Loucy (cell line): ENCODE data around the gene IFI44.

Experiments used
- H2AFZ ChIP-seq: fragments of 200-600 bp; sonication (generic); 2 replicates; pipeline ENCODE4 v1.6.0; 2016; ENCODE audit warnings: antibody characterized with exemption, mild to moderate bottlenecking, low read length, moderate library complexity
- H3F3A ChIP-seq: fragments of 200-600 bp; 2 replicates; pipeline ENCODE4 v1.6.0; 2016; ENCODE audit warnings: antibody characterized with exemption, low read depth, mild to moderate bottlenecking
- H3K27me3 ChIP-seq: fragments of 200-600 bp; sonication (generic); 2 replicates; pipeline ENCODE4 v1.6.1; 2014; ENCODE audit warnings: low read length, mild to moderate bottlenecking; ENCODE audit not compliant: insufficient read depth, poor library complexity, severe bottlenecking
- H3K36me3 ChIP-seq: fragments of 200-600 bp; sonication (generic); 2 replicates; pipeline ENCODE4 v1.6.1; 2016; ENCODE audit warnings: low read length; ENCODE audit not compliant: insufficient read depth
- H3K4me1 ChIP-seq: fragments of 200-600 bp; sonication (generic); 2 replicates; pipeline ENCODE4 v1.5.1; 2014; ENCODE audit warnings: low read length, mild to moderate bottlenecking; ENCODE audit not compliant: insufficient read depth, poor library complexity, severe bottlenecking
- H3K4me2 ChIP-seq: fragments of 200-600 bp; sonication (generic); 2 replicates; pipeline ENCODE4 v1.6.0; 2014; ENCODE audit warnings: antibody characterized with exemption, low read length, low read depth, mild to moderate bottlenecking; ENCODE audit not compliant: poor library complexity, severe bottlenecking
- H3K4me3 ChIP-seq: fragments of 200-600 bp; sonication (generic); 2 replicates; pipeline ENCODE4 v1.5.1; 2014; ENCODE audit warnings: low read length, mild to moderate bottlenecking, mixed read lengths; ENCODE audit not compliant: poor library complexity, severe bottlenecking
- H3K79me2 ChIP-seq: fragments of 200-600 bp; sonication (generic); 2 replicates; pipeline ENCODE4 v1.6.1; 2014; ENCODE audit warnings: low read length; ENCODE audit not compliant: insufficient read depth
- H3K9ac ChIP-seq: fragments of 200-600 bp; sonication (generic); 2 replicates; pipeline ENCODE4 v1.6.0; 2014; ENCODE audit warnings: mild to moderate bottlenecking, low read depth, low read length, moderate library complexity; ENCODE audit not compliant: poor library complexity, severe bottlenecking
- H3K9me2 ChIP-seq: fragments of 200-600 bp; sonication (generic); replicated peaks from 2 replicates; pipeline ENCODE4 v1.6.1; 2016; ENCODE audit warnings: low read depth, low read length, mixed read lengths
- H3K9me3 ChIP-seq: fragments of 200-600 bp; sonication (generic); 2 replicates; pipeline ENCODE4 v1.6.1; 2014; ENCODE audit warnings: mild to moderate bottlenecking, antibody characterized with exemption, low read length, low read depth; ENCODE audit not compliant: insufficient read depth
- H4K20me1 ChIP-seq: fragments of 200-600 bp; sonication (generic); 2 replicates; pipeline ENCODE4 v1.6.0; 2014; ENCODE audit warnings: antibody characterized with exemption, low read length, mild to moderate bottlenecking; ENCODE audit not compliant: insufficient read depth, poor library complexity, severe bottlenecking
- CTCF ChIP-seq: fragments of 200-600 bp; sonication (generic); conservative IDR thresholded peaks from 2 replicates; pipeline ENCODE4 v1.5.1; 2014; ENCODE audit warnings: mild to moderate bottlenecking, antibody characterized with exemption, low read length
- EZH2phosphoT487 ChIP-seq: fragments of 200-600 bp; IDR thresholded peaks from 2 replicates; pipeline ENCODE4 v1.6.1; 2018; ENCODE audit warnings: antibody characterized with exemption, mild to moderate bottlenecking, moderate library complexity, borderline replicate concordance

The IFI44 gene

GRCh38 chr1:78681265-78681664, 31.6 kb downstream of the IFI44 start:
- Histone ChIP-seq H4K20me1 (no peaks in the 10 kb centered on the region), H2AFZ (no peak overlapping the region), H3K9me3 (no peaks in the 10 kb centered on the region), H3F3A (no peaks in the 10 kb centered on the region), H3K4me1 (peaks cover 6% of the 10 kb centered on the region), H3K79me2 (no peaks in the 10 kb centered on the region), H3K9me2 (no peaks in the 10 kb centered on the region), H3K27me3 (no peaks in the 10 kb centered on the region), H3K4me3 (no peak overlapping the region), H3K36me3 (no peaks in the 10 kb centered on the region), H3K9ac (no peak overlapping the region), H3K4me2 (no peak overlapping the region)
- TF ChIP-seq CTCF, result no peak
- no peak for TF ChIP-seq EZH2phosphoT487

GRCh38 chr1:78682496-78682895, 32.9 kb downstream of the IFI44 start:
- Histone ChIP-seq H2AFZ (no peak overlapping the region), H3K4me1 (peaks cover 6% of the 10 kb centered on the region)
- no peak for TF ChIP-seq CTCF
- no peak for TF ChIP-seq EZH2phosphoT487

GRCh38 chr1:78683079-78683478, 33.4 kb downstream of the IFI44 start:
- no peaks in the 10 kb centered on the region for H4K20me1 ChIP-seq
- H3K9me2 ChIP-seq, result no peaks in the 10 kb centered on the region
- H2AFZ ChIP-seq, result no peak overlapping the region
- TF ChIP-seq EZH2phosphoT487 (no peak), CTCF (no peak)
- H3K9ac ChIP-seq, result no peak overlapping the region
- no peaks in the 10 kb centered on the region for H3K79me2 ChIP-seq
- H3F3A ChIP-seq, result no peaks in the 10 kb centered on the region
- peaks cover 4% of the 10 kb centered on the region for H3K4me1 ChIP-seq
- no peaks in the 10 kb centered on the region for H3K36me3 ChIP-seq
- H3K9me3 ChIP-seq, result no peaks in the 10 kb centered on the region
- no peak overlapping the region for H3K4me2 ChIP-seq
- no peak overlapping the region for H3K4me3 ChIP-seq
- no peaks in the 10 kb centered on the region for H3K27me3 ChIP-seq

More at GRCh38 chr1:78682496-78682895, 32.9 kb downstream of the IFI44 start:
- H3K9me2 ChIP-seq, result no peaks in the 10 kb centered on the region
- no peaks in the 10 kb centered on the region for H3F3A ChIP-seq
- no peak overlapping the region for H3K9ac ChIP-seq
- H3K4me3 ChIP-seq, result no peak overlapping the region
- no peaks in the 10 kb centered on the region for H3K27me3 ChIP-seq
- no peak overlapping the region for H3K4me2 ChIP-seq
- no peaks in the 10 kb centered on the region for H3K9me3 ChIP-seq
- no peaks in the 10 kb centered on the region for H4K20me1 ChIP-seq
- no peaks in the 10 kb centered on the region for H3K79me2 ChIP-seq
- H3K36me3 ChIP-seq, result no peaks in the 10 kb centered on the region
